ENCODE results near the gene ATF6.

The ATF6 gene

DNA sequence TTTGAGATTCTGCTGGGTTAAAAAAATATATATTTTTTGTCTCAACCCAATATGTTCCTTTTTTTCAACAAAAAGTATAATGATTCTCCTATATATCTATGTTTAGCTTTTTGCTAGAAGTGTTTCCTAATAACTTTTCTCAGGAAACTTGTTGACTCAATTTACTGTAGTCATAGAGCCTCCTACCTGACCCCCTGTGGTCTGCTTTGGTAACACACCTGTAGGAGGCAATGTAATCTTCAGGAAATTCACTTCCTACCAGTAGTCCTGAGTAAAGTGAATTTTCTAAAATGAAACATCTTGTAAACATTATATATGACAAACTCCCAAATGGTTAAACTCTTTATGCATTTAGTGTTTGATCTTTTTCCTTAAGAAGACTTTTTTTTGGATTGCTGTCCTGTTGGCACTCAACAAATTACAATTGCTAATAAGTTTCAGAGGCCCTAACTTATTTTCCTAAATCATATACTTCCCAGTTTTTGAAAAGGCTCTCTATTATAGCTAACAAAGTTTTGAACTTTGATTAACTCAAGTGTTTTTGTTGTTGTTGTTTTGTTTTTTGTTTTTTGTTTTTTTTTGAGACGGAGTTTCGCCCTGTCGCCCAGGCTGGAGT, 139.3 kb downstream of the ATF6 start:
- DNase-seq = no peak

- no peak for DNase-seq
Measured at GRCh38 chr1:161907265-161907664, 141.1 kb downstream of the ATF6 start.

DNA sequence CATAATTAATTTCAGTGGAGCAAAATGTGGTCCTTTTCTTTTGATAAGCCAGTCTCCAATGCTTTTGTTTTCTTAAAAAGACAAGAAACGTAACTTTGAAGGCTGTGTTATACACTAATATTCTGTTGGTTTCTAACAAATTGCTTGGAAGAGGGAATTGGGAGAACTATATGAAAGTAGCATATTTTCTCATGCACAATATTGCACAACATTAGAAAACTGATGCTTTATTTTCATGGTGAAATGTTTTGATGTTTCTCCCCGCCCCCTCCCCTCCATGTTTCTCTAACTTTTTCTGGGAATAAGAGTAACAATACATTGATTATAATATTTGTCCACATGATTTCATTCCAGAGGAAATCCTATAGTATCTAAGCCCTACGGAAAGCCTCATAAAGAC, 142.1 kb downstream of the ATF6 start:
- no peak for DNase-seq

- no peak for DNase-seq
Measured at GRCh38 chr1:161910604-161911003, 144.5 kb downstream of the ATF6 start.

GRCh38 chr1:161913482-161914140, 147.5 kb downstream of the ATF6 start:
- no peak for DNase-seq

- DNase-seq = no peak
Measured at GRCh38 chr1:161914595-161914994, 148.5 kb downstream of the ATF6 start.

- DNase-seq = no peak
Measured at GRCh38 chr1:161915051-161915503, 149.0 kb downstream of the ATF6 start.

- DNase-seq = no peak
Measured at GRCh38 chr1:161915978-161916377, 149.9 kb downstream of the ATF6 start.

DNA sequence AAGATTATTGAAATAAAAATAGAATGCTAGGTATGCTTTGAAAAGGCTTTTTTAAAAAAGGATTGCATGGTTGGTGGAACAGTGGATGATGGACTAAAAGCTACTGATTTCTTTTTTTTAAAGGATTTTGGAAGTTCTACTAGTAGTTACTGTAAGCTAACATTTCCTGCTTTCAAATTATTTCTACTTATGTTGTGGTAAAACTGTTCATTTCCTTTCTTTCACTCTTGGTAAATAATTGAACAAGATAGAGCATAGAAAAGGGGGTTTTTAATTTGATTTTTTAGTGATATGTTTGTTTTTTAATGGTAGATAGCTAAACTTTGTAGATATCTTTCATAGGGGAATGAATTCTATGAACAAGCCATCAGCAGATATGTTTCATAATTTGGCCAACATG, 153.1 kb downstream of the ATF6 start:
- DNase-seq = no peak

GRCh38 chr1:161921491-161921890, 155.4 kb downstream of the ATF6 start:
- no peak for DNase-seq

DNA sequence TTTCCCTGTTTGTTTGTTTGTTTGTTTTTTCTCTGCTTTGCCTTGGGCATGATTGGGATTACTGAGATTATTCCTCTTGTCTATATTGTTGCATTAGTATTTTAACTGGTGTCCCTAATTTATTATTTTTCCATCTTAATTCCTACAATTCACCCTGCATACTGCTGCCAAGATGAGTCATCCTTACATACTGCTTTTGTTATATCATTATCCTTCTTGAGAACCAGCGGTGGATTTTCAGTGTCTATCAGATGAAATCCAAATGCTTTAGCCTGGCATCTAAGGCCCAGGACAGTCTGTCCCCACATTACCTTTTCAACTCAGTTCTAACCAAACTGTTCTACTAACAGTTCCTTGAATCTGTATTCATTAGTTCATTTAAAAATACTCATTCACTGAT, 155.9 kb downstream of the ATF6 start:
- no peak for DNase-seq

DNA sequence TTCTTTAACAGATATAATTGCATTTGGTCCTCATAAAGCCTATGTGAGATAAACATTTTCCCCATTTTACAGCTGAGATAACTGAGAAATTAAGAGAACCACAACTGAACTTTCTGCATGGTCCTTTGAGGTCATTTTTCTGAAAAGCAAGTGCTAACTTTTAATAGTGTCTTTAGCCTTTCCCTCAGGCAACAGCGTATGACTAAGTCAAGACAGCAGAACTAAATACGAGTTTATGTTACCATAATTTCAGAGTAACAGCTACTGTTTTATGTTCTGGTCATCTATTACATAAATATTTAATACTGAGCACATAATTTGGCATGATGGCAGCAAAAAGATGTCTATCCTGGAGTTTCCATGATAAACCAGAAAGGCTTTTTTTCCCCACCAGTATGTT, 161.9 kb downstream of the ATF6 start:
- no peak for DNase-seq

DNA sequence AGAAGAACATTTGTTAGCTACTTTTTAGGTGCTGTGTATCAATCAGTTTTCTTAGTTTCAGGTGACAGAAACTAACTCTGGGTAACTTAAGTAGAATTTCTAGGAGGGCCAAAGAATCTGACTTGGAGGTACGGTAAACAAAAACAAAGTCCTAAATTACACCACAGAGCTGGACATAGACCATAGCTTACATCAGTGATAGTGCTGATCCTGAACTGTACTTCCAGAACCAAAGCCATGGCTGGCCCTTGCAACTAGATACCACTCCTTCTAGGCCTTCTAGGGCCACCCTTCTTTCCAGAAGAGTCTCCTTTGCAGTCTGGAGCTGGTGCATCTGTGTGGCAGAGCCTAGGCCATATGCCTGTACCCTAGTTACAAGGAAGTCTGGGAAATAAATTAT, 163.0 kb downstream of the ATF6 start:
- DNase-seq = no peak

DNA sequence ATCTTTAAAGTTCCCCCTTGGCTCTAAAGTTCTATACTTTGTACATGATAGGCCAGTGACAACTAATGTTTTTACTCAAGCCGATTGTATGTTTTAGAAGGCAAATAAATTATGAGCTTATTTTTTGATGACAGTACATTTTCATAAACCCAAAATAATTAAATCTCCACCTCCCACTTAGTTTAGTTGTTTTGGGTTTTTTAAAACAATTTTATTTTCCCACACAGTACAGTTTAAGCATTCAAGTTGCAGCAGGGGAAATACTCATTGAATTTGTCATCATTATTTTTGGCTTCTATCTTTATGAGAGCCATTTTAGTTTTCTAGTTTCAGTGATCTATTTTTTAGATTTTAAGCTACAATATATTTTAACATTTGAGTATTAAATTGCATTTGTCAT, 163.9 kb downstream of the ATF6 start:
- DNase-seq = no peak

GRCh38 chr1:161932668-161933067, 166.5 kb downstream of the ATF6 start:
- no peak for DNase-seq

DNA sequence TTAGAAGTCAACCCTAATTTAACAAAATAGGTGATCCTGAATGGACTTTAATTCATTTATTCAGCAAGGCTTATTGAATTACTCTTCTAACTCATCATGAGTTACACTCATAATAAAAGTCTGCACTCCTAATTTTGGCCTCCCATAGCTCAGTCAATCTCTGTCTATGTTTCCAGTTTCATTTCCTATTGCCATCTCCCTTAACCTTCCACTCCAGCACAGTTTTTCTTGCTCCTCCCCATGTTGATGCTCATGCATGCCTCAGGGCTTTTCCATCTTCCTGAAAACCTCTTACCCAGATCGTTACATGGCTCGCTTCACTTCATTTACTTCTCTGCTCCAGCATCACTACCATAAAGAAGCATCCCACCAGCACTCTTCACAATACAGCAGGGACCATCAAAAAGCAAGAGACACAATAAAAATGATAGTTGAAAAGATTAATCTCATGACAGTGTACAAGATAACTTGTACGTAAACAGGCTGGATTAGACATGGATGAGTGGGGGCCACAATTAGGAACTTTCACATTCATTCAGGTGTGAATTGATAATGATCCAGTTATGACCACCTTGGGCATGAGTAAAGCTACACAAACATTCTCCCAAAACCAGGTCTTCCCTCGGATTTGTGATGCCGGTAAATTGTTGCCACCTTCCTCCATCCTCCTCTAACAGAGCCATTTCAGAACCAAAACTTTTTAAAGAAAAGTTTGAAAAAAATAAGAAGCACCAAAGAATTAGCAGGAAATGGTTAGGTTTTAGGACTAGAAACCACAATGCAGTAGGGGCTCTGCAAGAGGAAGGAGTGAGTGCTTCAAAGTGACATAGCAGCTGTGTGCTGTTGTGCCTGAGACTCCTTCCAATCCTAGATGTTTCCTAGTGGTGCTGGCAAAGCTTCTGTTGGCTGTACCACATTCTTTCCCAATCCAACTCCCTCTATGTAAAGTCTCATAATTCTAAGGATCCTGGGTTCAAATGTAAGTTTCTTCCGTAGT, 167.8 kb downstream of the ATF6 start:
- DNase-seq = no peak

GRCh38 chr1:161935264-161935663, 169.1 kb downstream of the ATF6 start:
- DNase-seq = no peak

DNA sequence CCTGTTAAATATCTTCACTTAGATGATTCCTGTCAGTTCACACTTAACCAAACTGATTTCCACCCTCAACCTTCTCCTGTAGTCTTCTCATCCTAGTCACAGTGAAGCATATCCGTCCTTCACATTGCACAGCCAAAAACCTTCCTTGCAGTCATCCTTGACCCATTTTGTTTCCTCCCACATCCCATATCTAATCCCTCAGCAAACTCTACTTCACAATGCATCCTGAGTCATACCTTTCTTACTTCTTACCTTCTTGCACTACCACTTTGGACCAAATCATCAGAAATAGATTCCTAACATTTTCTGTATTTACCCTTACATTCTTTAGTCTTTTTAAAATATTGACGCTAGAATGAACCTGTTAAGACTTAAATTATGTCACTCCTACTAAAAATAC, 170.7 kb downstream of the ATF6 start:
- DNase-seq = no peak

GRCh38 chr1:161940866-161941591, 174.9 kb downstream of the ATF6 start:
- DNase-seq = no peak

DNA sequence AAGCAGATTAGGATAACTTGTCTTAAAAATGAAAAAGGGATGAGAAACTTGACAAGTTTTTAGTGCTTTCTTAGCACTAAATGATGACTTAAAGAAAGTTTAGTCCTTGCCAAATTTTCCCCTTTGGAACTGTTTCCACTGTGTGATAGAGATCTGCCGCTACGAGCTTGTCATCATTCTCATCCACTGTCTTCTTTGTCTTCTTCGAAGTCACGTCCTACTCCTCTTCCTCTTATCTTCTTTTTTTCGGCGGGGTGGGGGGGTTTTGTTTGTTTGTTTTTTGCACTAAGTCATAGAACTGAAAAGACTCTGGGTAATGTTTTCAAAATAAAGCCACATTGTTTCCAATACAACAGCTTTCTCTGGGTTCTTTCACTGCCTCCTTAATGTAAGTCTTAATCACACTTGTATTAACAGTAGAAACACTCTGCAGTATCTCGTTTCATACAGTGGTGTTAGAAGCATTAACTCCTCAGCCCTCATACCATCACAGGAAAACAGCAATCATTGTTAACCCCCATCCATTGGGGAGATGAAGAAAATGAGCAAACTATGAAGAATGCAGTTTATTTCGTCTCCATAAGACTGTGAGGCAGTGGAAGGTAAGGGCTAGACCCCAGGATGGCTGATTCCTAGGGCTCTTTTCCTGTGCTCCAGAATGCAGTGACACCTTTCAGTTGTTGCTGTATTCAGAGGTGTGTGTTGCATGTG, 175.8 kb downstream of the ATF6 start:
- DNase-seq = no peak

DNA sequence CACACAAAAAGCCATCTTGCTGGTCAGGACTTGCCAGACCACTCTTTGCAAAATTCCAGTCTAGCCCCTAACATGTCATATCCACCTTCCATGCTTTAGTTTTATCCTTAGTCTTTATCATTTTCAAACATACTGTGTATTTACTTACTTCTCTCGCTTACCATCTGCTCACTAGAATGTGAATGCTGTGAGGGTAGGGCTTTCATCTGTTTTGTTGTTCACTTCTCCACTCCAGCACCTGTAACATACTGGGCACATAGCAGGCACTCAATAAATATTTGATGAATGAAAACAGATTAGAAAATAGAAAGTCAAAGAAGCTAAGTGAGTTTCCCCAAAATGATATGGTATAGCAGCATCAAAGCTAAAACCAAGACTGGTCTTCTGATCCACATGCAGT, 177.6 kb downstream of the ATF6 start:
- DNase-seq = no peak

DNA sequence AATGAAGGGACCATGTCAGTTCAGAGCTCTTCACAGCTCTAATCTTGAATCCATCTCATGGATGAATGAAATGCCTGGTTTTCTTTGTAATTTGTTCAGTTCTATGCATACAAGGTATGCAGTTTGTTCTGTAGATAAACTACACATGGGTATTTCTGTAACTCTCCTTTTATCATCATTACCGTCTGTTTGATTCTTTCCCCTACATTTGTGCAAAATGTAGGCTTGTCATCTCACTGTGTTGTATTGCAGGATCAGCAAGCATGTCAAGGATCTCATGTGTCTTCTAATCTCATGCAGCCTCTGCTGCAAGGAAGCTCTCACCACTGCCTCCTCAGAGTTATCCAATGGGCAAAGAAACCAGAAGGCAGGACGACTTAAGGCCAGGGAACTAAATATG, 178.3 kb downstream of the ATF6 start:
- no peak for DNase-seq

Data from NCI-H1417 treated with DMSO at 0.1 percent for 48 hours (cell line).